ENCODE data around the gene IL23R.
"Not testable (repeated sequence)": the region's sequence is repeated elsewhere in the genome, so short reads cannot be mapped to it uniquely, and the experiment has no call there.

IL23R gene

GRCh38 chr1:67166196-67166595, at the start of gene IL23R:
TSS of gene IL23R (plus strand) at chr1:67166454. CDS start at chr1:67168121, 1,667 bp downstream.
- Mint-ChIP-seq H3K27me3 (peaks cover 3% of the 10 kb centered on the region), H3K27ac (peak within 1 kb of the TSS; percentile 79), H3K9me3 (ENCODE audit: low read depth) (peaks cover 5% of the 10 kb centered on the region), H3K4me3 (peak within 1 kb of the TSS; percentile 60), H3K4me1 (ENCODE audit: low read depth) (peaks cover 54% of the 10 kb centered on the region), H3K36me3 (peaks cover 4% of the 10 kb centered on the region)

DNA sequence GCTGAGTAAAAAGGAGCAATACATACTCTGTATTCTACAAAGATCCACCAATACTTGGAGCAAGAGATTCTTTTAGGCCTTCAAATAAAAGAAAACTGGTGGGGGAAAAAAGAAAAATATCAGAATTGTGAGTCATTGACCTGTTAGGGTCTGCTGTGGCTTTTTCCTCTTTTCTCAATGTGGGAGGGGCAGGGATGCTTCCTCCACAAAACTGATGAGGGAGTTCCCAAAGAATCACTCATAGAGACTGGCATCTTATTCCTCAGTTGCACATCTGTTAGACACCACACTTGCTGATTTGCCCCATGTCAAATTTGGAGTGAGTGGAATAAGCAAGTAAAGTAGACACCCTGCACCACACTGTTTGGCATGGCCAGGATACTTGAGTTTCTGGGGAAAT, 48.1 kb upstream of the IL23R start:
- H3K4me3 Mint-ChIP-seq = no peak overlapping the region
- peaks cover 17% of the 10 kb centered on the region for H3K4me1 Mint-ChIP-seq (ENCODE audit: low read depth)
- no peak overlapping the region for H3K27ac Mint-ChIP-seq

DNA sequence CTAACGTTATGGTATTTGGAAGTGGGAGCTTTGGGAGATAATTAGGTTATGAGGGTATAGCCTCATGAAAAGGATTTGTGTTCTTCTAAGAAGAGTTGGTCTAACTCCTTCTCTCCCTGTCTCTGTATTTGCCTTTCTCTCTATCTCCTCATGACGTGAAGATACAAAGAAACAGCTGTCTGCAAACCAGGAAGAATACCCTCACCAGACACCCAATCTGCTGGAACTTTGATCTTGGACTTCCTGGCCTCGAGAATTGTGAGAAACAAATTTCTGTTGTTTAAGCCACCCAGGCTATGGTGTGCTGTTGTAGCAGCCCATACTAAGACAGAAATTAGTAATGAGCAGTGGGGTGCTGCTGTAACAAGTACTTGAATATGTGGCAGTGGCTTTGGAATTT, 47.6 kb upstream of the IL23R start:
- Mint-ChIP-seq H3K4me1 (ENCODE audit: low read depth) (peaks cover 17% of the 10 kb centered on the region), H3K36me3 (peaks cover 8% of the 10 kb centered on the region), H3K4me3 (no peak overlapping the region), H3K9me3 (ENCODE audit: low read depth) (peaks cover 4% of the 10 kb centered on the region), H3K27ac (no peak overlapping the region), H3K27me3 (no peaks in the 10 kb centered on the region)

More for the DNA sequence above, 48.1 kb upstream of the IL23R start:
- peaks cover 8% of the 10 kb centered on the region for H3K36me3 Mint-ChIP-seq
- no peaks in the 10 kb centered on the region for H3K27me3 Mint-ChIP-seq
- peaks cover 4% of the 10 kb centered on the region for H3K9me3 Mint-ChIP-seq (ENCODE audit: low read depth)

DNA sequence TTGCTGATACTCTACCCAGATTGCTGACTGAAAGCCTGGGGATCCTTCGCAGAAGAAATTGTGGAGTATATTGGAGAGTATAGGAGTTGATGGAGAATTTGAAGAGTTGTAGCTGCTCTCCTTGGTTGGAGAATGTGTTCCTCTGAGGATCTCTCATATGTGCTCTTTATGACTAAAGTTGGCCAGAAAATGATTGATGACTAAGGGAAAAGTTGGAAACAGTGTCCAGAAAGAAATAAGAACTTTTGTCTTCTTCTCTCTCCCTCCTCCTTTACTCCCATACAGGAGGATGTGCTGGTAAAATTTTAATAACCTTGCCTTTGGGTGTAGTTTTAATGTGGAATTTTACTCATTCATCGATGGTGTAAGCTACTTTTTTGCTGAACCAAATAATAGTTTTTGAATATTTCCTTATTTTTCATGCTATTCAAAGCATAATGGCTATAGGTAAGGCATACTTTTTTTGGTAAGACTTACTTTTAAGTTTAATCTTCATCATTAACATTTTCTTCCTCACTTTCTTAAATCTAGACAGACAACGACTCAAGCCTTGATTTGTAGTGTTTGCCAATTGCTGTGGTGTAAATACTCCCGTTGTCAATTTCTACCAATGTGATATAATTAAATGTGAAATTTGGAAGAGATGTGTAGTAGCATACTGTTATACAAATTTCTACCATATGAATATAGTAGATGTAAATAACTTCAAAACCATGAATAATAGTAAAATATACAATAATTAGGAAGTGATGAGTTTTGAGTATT, 45.2 kb upstream of the IL23R start:
- H3K27ac Mint-ChIP-seq = no peak overlapping the region
- no peaks in the 10 kb centered on the region for H3K27me3 Mint-ChIP-seq
- no peak overlapping the region for H3K4me3 Mint-ChIP-seq
- peaks cover 18% of the 10 kb centered on the region for H3K4me1 Mint-ChIP-seq (ENCODE audit: low read depth)
- no peaks in the 10 kb centered on the region for H3K9me3 Mint-ChIP-seq (ENCODE audit: low read depth)
- peaks cover 3% of the 10 kb centered on the region for H3K36me3 Mint-ChIP-seq

GRCh38 chr1:67124455-67124854, 41.8 kb upstream of the IL23R start:
- Mint-ChIP-seq H3K9me3 (ENCODE audit: low read depth) (no peaks in the 10 kb centered on the region), H3K4me3 (no peak overlapping the region), H3K36me3 (no peaks in the 10 kb centered on the region), H3K4me1 (ENCODE audit: low read depth) (peaks cover 4% of the 10 kb centered on the region), H3K27ac (no peak overlapping the region), H3K27me3 (no peaks in the 10 kb centered on the region)

DNA sequence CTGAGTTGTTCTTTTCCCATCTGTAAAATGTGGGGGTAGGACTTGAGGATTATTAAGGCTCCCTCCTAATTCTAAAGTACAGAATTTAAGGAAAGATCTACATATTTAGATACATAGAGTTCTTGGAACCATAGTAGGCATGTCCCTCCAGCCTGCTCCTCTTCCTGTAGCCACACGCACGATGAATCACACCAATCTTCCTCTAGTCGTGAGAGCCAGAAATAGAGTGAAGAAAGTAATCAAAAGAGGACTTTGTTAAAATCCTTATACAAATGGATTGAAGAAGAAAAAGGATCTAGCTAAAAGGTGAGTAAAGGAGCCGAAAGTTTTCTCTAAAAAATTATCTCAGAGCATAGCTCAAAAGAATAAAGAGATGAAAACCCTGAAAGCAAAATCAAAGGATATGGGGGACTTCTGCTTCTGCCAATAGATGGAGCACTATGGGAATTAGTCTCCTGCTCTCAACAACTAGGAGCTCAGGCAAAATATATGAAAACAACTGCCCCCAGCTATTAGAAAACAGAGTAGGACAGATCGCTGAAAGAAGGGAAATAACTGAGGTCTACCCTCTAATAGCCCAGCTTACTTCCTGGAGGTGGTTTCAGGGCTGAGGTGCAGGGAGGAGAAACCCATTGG, 40.0 kb upstream of the IL23R start:
- Mint-ChIP-seq H3K4me3 (no peak overlapping the region), H3K27ac (no peak overlapping the region), H3K36me3 (no peaks in the 10 kb centered on the region), H3K9me3 (ENCODE audit: low read depth) (no peaks in the 10 kb centered on the region), H3K4me1 (ENCODE audit: low read depth) (peaks cover 4% of the 10 kb centered on the region), H3K27me3 (no peaks in the 10 kb centered on the region)

DNA sequence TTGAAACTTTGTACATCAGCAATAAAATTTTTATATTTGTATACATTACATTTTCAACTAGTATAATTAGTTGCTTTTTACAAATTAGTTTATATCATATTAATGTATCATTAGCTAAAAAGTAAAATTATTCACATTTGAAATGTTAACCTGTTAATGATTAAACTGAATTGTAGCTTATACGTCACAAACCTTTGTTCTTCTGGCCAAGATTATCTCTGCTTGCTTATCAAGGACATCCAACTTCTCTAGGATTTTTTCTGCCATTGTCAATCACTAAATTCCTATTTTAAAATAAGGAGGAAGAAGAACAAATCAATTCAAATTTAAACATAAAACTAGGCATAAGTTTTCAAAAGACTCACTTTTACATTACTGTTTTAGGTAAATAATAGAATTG, 39.3 kb upstream of the IL23R start:
- Mint-ChIP-seq H3K36me3 (no peaks in the 10 kb centered on the region), H3K27me3 (no peaks in the 10 kb centered on the region), H3K27ac (no peak overlapping the region)

GRCh38 chr1:67130673-67131072, 35.6 kb upstream of the IL23R start:
- Mint-ChIP-seq H3K4me1 (ENCODE audit: low read depth) (peaks cover 15% of the 10 kb centered on the region), H3K27me3 (no peaks in the 10 kb centered on the region), H3K36me3 (no peaks in the 10 kb centered on the region), H3K9me3 (ENCODE audit: low read depth) (no peaks in the 10 kb centered on the region), H3K4me3 (no peak overlapping the region), H3K27ac (no peak overlapping the region)

More for the DNA sequence above, 39.3 kb upstream of the IL23R start:
- Mint-ChIP-seq H3K9me3 (ENCODE audit: low read depth) (no peaks in the 10 kb centered on the region), H3K4me3 (no peak overlapping the region), H3K4me1 (ENCODE audit: low read depth) (peaks cover 4% of the 10 kb centered on the region)

DNA sequence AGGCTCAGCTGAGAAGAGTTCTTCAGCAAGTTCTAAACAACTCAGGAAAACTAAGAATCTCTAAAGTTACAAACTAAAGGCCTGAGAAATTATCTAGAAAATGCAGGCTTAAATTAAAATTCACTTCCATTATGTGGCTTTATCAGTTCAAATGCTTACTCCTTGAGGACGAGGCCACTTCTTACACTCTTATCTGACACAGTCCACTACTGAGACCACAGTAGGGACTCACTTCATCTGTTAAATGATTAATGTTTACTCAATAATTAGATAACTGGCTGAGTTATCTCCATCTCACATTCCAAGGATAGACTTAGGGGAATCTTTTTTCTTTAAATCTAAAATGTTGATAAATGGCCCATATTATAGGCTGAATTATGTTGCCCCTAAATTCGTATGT, 33.1 kb upstream of the IL23R start:
- no peaks in the 10 kb centered on the region for H3K9me3 Mint-ChIP-seq (ENCODE audit: low read depth)
- no peak overlapping the region for H3K4me3 Mint-ChIP-seq
- no peaks in the 10 kb centered on the region for H3K36me3 Mint-ChIP-seq
- peaks cover 14% of the 10 kb centered on the region for H3K4me1 Mint-ChIP-seq (ENCODE audit: low read depth)
- H3K27me3 Mint-ChIP-seq = no peaks in the 10 kb centered on the region
- H3K27ac Mint-ChIP-seq = no peak overlapping the region

DNA sequence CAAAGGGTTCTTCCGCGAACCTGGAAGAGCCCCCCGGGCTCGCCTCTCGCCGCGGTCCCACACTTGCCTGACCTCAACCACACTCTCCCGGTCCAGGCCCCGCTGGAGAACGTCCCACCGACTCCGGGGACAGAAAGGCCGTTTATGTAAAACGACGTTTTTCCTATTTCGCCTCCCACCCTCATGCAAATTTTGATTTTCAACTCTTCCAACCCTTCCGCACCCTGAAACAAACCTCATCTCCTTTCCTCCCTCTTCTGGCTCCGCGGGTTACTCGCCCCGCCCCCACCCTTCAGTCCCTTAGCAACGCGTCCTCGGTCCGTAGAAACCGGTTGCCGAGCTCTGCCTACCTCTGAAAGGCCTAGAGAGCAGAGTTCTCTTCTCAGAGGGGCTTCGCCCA, 31.6 kb upstream of the IL23R start, which contains the start of gene C1orf141:
Gene C1orf141, minus strand, starts transcription at position 276 of the 400 bp plus-strand sequence. CDS start 7,730 bp downstream, outside the sequence.
- Mint-ChIP-seq H3K27ac (no peak within 1 kb of the TSS), H3K9me3 (ENCODE audit: low read depth) (no peaks in the 10 kb centered on the region), H3K4me1 (ENCODE audit: low read depth) (peaks cover 14% of the 10 kb centered on the region), H3K36me3 (no peaks in the 10 kb centered on the region), H3K27me3 (no peaks in the 10 kb centered on the region), H3K4me3 (peak within 1 kb of the TSS; percentile 80)

- Mint-ChIP-seq H3K9me3 (ENCODE audit: low read depth) (no peaks in the 10 kb centered on the region), H3K4me1 (ENCODE audit: low read depth) (peaks cover 14% of the 10 kb centered on the region), H3K36me3 (no peaks in the 10 kb centered on the region), H3K27ac (no peak overlapping the region), H3K4me3 (peak overlapping the region; percentile 80), H3K27me3 (no peaks in the 10 kb centered on the region)
These were observed 30.9 kb upstream of the IL23R start for GRCh38 chr1:67135354-67135753.

- no peak overlapping the region for H3K27ac Mint-ChIP-seq
- H3K4me1 Mint-ChIP-seq (ENCODE audit: low read depth) = peaks cover 23% of the 10 kb centered on the region
- no peaks in the 10 kb centered on the region for H3K9me3 Mint-ChIP-seq (ENCODE audit: low read depth)
- no peaks in the 10 kb centered on the region for H3K36me3 Mint-ChIP-seq
- no peaks in the 10 kb centered on the region for H3K27me3 Mint-ChIP-seq
- no peak overlapping the region for H3K4me3 Mint-ChIP-seq
These were observed 28.9 kb upstream of the IL23R start for GRCh38 chr1:67137307-67137753.

GRCh38 chr1:67138813-67139499, 27.3 kb upstream of the IL23R start:
- Mint-ChIP-seq H3K36me3 (no peaks in the 10 kb centered on the region), H3K4me1 (ENCODE audit: low read depth) (peaks cover 36% of the 10 kb centered on the region), H3K9me3 (ENCODE audit: low read depth) (no peaks in the 10 kb centered on the region), H3K27me3 (no peaks in the 10 kb centered on the region), H3K27ac (no peak overlapping the region), H3K4me3 (no peak overlapping the region)

GRCh38 chr1:67140460-67140859, 25.8 kb upstream of the IL23R start:
- no peak overlapping the region for H3K27ac Mint-ChIP-seq
- no peaks in the 10 kb centered on the region for H3K27me3 Mint-ChIP-seq
- peaks cover 37% of the 10 kb centered on the region for H3K4me1 Mint-ChIP-seq (ENCODE audit: low read depth)
- no peak overlapping the region for H3K4me3 Mint-ChIP-seq
- H3K9me3 Mint-ChIP-seq (ENCODE audit: low read depth) = no peaks in the 10 kb centered on the region
- H3K36me3 Mint-ChIP-seq = no peaks in the 10 kb centered on the region

- H3K4me3 Mint-ChIP-seq; H3K27me3 Mint-ChIP-seq; H3K9me3 Mint-ChIP-seq (ENCODE audit: low read depth); H3K36me3 Mint-ChIP-seq: not testable (repeated sequence)
- Mint-ChIP-seq H3K27ac (peak overlapping the region; percentile 55), H3K4me1 (ENCODE audit: low read depth) (peaks cover 45% of the 10 kb centered on the region)
These were observed 24.4 kb upstream of the IL23R start for GRCh38 chr1:67141832-67142231.
